Measurements from ENCODE around the gene LCE3C.

DNA sequence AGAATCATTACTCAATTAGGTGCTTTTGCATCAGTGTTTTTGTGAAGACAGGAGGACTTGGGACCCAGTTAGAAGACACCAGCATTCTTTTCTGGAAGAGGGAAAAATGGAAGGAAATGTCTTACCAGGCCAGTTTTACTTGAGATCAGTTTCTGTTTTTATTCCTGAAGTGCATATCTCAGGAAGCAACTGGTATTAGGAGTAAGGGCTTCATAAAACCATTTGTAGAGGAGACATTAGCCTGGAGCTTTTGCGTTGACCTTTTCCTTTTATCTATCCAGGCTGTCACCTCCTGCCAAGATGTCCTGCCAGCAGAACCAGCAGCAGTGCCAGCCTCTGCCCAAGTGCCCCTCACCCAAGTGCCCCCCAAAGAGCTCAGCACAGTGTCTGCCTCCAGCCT is 13.5 kb downstream of the LCE3C start, which contains the start of gene LCE3B:
- no peak for TF ChIP-seq POLR2A (IDR thresholded peaks at IDR 0.05; ENCODE audit: low read depth, low read length)
- no peak for TF ChIP-seq POLR2AphosphoS5 (IDR thresholded peaks at IDR 0.05; ENCODE audit: low read depth, low read length)
